Peyer's patch (tissue), 4 donors: ENCODE data around the gene ATP1A1.

ENCODE experiments used
- POLR2A ChIP-seq, 2 donors: fragments of 450-650 bp; IDR thresholded peaks; one replicate each; pipeline ENCODE4 v1.5.1; 2017; ENCODE audit warnings: antibody characterized with exemption in 2 of 2, mild to moderate bottlenecking in 2 of 2, moderate library complexity in 2 of 2
- TF ChIP-seq, protein P1 (sequence below), 6 experiments: fragments of 450-650 bp in 4 of 6; fragments of 200-600 bp in 2 of 6; sonication (generic) in 1 of 6; IDR thresholded peaks; one replicate each; pipeline ENCODE4 v1.5.1; 2017 to 2019; ENCODE audit warnings: antibody characterized with exemption in 6 of 6, mild to moderate bottlenecking in 3 of 6, moderate library complexity in 1 of 6

DNA sequence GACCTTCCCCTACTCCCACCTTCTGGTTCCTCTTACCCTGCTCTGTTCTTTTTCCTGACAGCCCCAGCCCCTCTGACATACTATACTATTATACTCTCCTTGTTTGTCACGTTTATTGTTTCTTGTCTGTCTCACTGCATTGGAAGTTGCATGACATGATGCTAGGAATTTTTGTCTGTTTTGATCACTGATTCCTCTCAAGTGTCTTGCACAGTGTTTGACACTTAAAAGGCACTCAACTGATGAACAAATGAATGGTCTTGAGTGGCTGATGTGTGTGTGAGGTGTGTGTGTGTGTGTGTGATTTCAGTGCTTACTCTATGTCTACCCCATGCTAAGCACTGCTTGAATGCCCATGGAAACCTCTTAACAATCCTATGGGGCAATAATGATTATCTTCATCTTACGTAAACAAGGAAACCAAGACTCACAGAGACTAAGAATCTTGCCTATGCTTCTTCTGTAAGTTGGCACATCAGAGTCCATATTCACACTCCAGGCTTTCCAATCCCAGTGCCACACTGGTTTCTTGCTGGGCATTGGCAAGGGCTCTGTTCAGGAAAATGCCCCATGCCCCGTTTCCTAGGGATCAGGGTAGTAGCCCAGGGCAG is 59.7 kb downstream of the ATP1A1 start:
- TF ChIP-seq, protein P1, sequence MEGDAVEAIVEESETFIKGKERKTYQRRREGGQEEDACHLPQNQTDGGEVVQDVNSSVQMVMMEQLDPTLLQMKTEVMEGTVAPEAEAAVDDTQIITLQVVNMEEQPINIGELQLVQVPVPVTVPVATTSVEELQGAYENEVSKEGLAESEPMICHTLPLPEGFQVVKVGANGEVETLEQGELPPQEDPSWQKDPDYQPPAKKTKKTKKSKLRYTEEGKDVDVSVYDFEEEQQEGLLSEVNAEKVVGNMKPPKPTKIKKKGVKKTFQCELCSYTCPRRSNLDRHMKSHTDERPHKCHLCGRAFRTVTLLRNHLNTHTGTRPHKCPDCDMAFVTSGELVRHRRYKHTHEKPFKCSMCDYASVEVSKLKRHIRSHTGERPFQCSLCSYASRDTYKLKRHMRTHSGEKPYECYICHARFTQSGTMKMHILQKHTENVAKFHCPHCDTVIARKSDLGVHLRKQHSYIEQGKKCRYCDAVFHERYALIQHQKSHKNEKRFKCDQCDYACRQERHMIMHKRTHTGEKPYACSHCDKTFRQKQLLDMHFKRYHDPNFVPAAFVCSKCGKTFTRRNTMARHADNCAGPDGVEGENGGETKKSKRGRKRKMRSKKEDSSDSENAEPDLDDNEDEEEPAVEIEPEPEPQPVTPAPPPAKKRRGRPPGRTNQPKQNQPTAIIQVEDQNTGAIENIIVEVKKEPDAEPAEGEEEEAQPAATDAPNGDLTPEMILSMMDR (IDR thresholded peaks at IDR 0.05), result no peak
- TF ChIP-seq POLR2A (IDR thresholded peaks at IDR 0.05), result no peak
